AG09309 (cell line): Measurements from ENCODE around the gene IGFL3.
A peak's percentile ranks its signal among the peaks of the same experiment; 100 is the strongest.

Experiments used
- DNase-seq: peaks from one replicate; pipeline ENCODE4 v3.0.0-alpha.2; 2010; ENCODE audit warnings: low read depth
- H3K4me3 ChIP-seq: 2 replicates; pipeline ENCODE4 v1.5.1; 2011; ENCODE audit warnings: mild to moderate bottlenecking, low read depth, low read length, moderate library complexity; ENCODE audit not compliant: control insufficient read depth
- CTCF ChIP-seq: IDR thresholded peaks from 2 replicates; pipeline ENCODE4 v1.5.1; 2011; ENCODE audit warnings: mild to moderate bottlenecking, low read depth, low read length, inconsistent platforms; ENCODE audit not compliant: insufficient read depth, control insufficient read depth; ENCODE audit errors: missing control alignments

Gene IGFL3

GRCh38 chr19:46131485-46132143 is 7.1 kb upstream of the IGFL3 start:
- DNase-seq: no peak
- no peak overlapping the region for H3K4me3 ChIP-seq
- TF ChIP-seq CTCF: no peak

GRCh38 chr19:46126086-46126580 is 1.6 kb upstream of the IGFL3 start:
- TF ChIP-seq CTCF: no peak
- no peak for DNase-seq
- no peak overlapping the region for H3K4me3 ChIP-seq

- TF ChIP-seq CTCF: no peak
Observed at GRCh38 chr19:46125447-46125846, 959 bp upstream of the IGFL3 start.

GRCh38 chr19:46118136-46118535 is 6.4 kb downstream of the IGFL3 start:
- DNase-seq: no peak
- H3K4me3 ChIP-seq: no peak overlapping the region
- TF ChIP-seq CTCF: no peak

More at GRCh38 chr19:46125447-46125846, 959 bp upstream of the IGFL3 start:
- no peak overlapping the region for H3K4me3 ChIP-seq
- no peak for DNase-seq

GRCh38 chr19:46116121-46116520 is 8.4 kb downstream of the IGFL3 start:
- DNase-seq: no peak
- no peak overlapping the region for H3K4me3 ChIP-seq
- no peak for TF ChIP-seq CTCF

- peak; percentile 23 for DNase-seq
- H3K4me3 ChIP-seq: no peak overlapping the region
- no peak for TF ChIP-seq CTCF
Observed at GRCh38 chr19:46115396-46116106, 8.9 kb downstream of the IGFL3 start.
